ENCODE data around the gene USP24.
A peak's percentile ranks its signal among the peaks of the same experiment; 100 is the strongest.
"Not testable (repeated sequence)": the region's sequence is repeated elsewhere in the genome, so short reads cannot be mapped to it uniquely, and the experiment has no call there.

USP24 gene

GRCh38 chr1:55210990-55211801 lies 4.0 kb downstream of the USP24 start:
- no peak for TF ChIP-seq CTCF (conservative IDR thresholded peaks at IDR 0.05; ENCODE audit: low read depth, low read length)
- H3K4me3 ChIP-seq (ENCODE audit: low read depth, low read length) = peak overlapping the region; percentile 8
- no peak for DNase-seq (ENCODE audit: low read depth)

GRCh38 chr1:55209247-55209646 lies 5.9 kb downstream of the USP24 start:
- H3K4me3 ChIP-seq (ENCODE audit: low read depth, low read length) = no peak overlapping the region
- no peak for TF ChIP-seq CTCF (conservative IDR thresholded peaks at IDR 0.05; ENCODE audit: low read depth, low read length)
- DNase-seq (ENCODE audit: low read depth) = no peak

GRCh38 chr1:55206210-55206609 lies 9.0 kb downstream of the USP24 start:
- no peak for TF ChIP-seq CTCF (conservative IDR thresholded peaks at IDR 0.05; ENCODE audit: low read depth, low read length)
- no peak overlapping the region for H3K4me3 ChIP-seq (ENCODE audit: low read depth, low read length)
- DNase-seq (ENCODE audit: low read depth) = no peak

- no peak for TF ChIP-seq CTCF (conservative IDR thresholded peaks at IDR 0.05; ENCODE audit: low read depth, low read length)
- DNase-seq (ENCODE audit: low read depth) = no peak
- H3K4me3 ChIP-seq (ENCODE audit: low read depth, low read length) = no peak overlapping the region
Observed at GRCh38 chr1:55204997-55205396, 10.2 kb downstream of the USP24 start.

- H3K4me3 ChIP-seq (ENCODE audit: low read depth, low read length) = no peak overlapping the region
- no peak for TF ChIP-seq CTCF (conservative IDR thresholded peaks at IDR 0.05; ENCODE audit: low read depth, low read length)
- no peak for DNase-seq (ENCODE audit: low read depth)
Observed at GRCh38 chr1:55203064-55203463, 12.1 kb downstream of the USP24 start.

- H3K4me3 ChIP-seq (ENCODE audit: low read depth, low read length) = no peak overlapping the region
- no peak for DNase-seq (ENCODE audit: low read depth)
- no peak for TF ChIP-seq CTCF (conservative IDR thresholded peaks at IDR 0.05; ENCODE audit: low read depth, low read length)
Observed at GRCh38 chr1:55200667-55201066, 14.5 kb downstream of the USP24 start.

GRCh38 chr1:55199735-55200134 lies 15.4 kb downstream of the USP24 start:
- not testable (repeated sequence) for DNase-seq (ENCODE audit: low read depth); H3K4me3 ChIP-seq (ENCODE audit: low read depth, low read length)
